Fibroblast of lung (primary cell): ENCODE measurements around the gene IL2.

Experiments
- CTCF ChIP-seq, 2 donors: IDR thresholded peaks in 1 of 2; conservative IDR thresholded peaks in 1 of 2; 1 replicate in 1 of 2; 2 replicates in 1 of 2; pipeline ENCODE4 v1.5.1; 2011 to 2012; ENCODE audit warnings: low read length in 2 of 2, control low read depth in 1 of 2, inconsistent platforms in 1 of 2, low read depth in 1 of 2, mild to moderate bottlenecking in 1 of 2
- EZH2 ChIP-seq: IDR thresholded peaks from 2 replicates; pipeline ENCODE4 v1.5.1; 2012; ENCODE audit warnings: low read length, control low read depth, mild to moderate bottlenecking; ENCODE audit errors: missing control alignments

- TF ChIP-seq CTCF (conservative IDR thresholded peaks at IDR 0.05 in 1 of 2, IDR thresholded peaks at IDR 0.05 in 1 of 2; ENCODE audit: low read depth in 1 of 2, low read length in 2 of 2) (no peak), EZH2 (no peak)
Measured at GRCh38 chr4:122489061-122489460, 32.5 kb upstream of the IL2 start.
